Central memory CD8-positive, alpha-beta T cell (primary cell): ENCODE measurements around the gene NPC1L1.

ENCODE experiments used
- ATAC-seq: fragments of 150-1000 bp; cut with Tn5 transposase; replicated peaks from 2 replicates; pipeline ENCODE4 v1.10.0; 2022; ENCODE audit warnings: mild to moderate bottlenecking, moderate FRiP score, moderate number of reproducible peaks; ENCODE audit not compliant: poor library complexity, severe bottlenecking; ENCODE audit errors: extremely low read depth
- DNase-seq, 2 donors: peaks; one replicate each; pipeline ENCODE4 v3.0.0; 2021; ENCODE audit warnings: low spot score in 2 of 2
- H3K27ac Mint-ChIP-seq: one replicate; pipeline ENCODE4 v1.8.0; 2022; ENCODE audit warnings: low read depth, mild to moderate bottlenecking, moderate library complexity, mixed read lengths
- H3K27me3 Mint-ChIP-seq: one replicate; pipeline ENCODE4 v1.8.0; 2022; ENCODE audit warnings: mixed read lengths
- H3K36me3 Mint-ChIP-seq: one replicate; pipeline ENCODE4 v1.8.0; 2022; ENCODE audit warnings: mild to moderate bottlenecking, moderate library complexity, mixed read lengths; ENCODE audit not compliant: insufficient read depth
- H3K4me1 Mint-ChIP-seq: one replicate; pipeline ENCODE4 v1.8.0; 2022; ENCODE audit warnings: mixed read lengths
- H3K4me3 Mint-ChIP-seq: one replicate; pipeline ENCODE4 v1.8.0; 2022; ENCODE audit warnings: mild to moderate bottlenecking, moderate library complexity, mixed read lengths
- H3K9me3 Mint-ChIP-seq: one replicate; pipeline ENCODE4 v1.8.0; 2022; ENCODE audit warnings: mixed read lengths

The NPC1L1 gene

DNA sequence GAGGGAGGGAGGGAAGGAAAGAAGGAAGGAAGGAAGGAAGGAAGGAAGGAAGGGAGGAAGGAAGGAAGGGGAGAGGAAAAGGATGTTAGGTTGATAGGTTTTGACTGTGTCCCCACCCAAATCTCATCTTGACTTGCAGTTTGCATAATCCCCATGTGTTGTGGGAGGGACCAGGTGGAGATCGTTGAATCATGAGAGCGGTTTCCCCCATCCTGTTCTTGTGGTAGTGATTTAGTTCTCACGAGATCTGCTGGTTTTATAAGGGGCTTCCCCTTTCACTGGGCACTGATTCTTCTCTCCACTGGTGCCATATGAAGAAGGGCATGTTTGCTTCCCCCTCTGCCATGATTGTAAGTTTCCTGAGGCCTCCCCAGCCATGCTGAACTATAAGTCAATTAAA is 35.5 kb downstream of the NPC1L1 start:
- Mint-ChIP-seq H3K4me3 (no peak overlapping the region), H3K4me1 (no peaks in the 10 kb centered on the region), H3K27me3 (no peaks in the 10 kb centered on the region), H3K36me3 (no peaks in the 10 kb centered on the region), H3K27ac (no peak overlapping the region), H3K9me3 (no peaks in the 10 kb centered on the region)
- DNase-seq (no peak), ATAC-seq (no peak)

DNA sequence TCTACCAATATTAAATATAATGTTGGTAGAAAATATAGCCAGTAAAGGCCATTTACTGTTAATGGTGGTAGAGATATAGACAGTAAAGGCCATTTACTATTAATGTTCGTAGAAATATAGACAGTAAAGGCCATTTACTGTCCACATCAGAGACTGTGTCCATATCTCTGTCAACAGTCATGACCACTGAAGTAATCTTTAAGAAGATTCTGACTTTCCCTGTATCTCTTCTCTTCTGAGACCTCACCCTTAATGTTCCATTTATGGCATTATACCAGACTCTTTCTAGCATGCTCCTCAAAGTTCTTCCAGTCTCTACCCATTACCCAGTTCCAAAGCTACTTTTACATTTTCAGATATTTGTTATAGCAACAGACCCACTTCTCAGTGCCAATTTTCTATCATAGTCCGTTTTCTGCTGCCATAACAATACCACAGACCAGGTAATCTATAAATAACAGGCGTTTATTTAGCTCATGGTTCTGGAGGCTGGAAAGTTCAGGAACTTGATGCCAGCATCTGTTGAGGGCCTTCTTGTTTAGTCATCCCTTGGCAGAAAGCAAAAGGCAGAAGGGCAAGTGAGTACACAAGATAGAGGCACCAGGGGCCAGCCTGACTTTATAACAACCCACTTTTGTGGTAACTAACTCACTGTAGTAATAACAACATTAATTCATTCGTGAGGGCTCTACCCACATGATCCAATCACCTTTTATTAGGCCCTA is 42.7 kb downstream of the NPC1L1 start:
- Mint-ChIP-seq H3K36me3 (no peaks in the 10 kb centered on the region), H3K4me3 (no peak overlapping the region), H3K27me3 (peaks cover 19% of the 10 kb centered on the region), H3K27ac (no peak overlapping the region), H3K9me3 (no peaks in the 10 kb centered on the region), H3K4me1 (no peaks in the 10 kb centered on the region)
- no peak for ATAC-seq
- DNase-seq: no peak

DNA sequence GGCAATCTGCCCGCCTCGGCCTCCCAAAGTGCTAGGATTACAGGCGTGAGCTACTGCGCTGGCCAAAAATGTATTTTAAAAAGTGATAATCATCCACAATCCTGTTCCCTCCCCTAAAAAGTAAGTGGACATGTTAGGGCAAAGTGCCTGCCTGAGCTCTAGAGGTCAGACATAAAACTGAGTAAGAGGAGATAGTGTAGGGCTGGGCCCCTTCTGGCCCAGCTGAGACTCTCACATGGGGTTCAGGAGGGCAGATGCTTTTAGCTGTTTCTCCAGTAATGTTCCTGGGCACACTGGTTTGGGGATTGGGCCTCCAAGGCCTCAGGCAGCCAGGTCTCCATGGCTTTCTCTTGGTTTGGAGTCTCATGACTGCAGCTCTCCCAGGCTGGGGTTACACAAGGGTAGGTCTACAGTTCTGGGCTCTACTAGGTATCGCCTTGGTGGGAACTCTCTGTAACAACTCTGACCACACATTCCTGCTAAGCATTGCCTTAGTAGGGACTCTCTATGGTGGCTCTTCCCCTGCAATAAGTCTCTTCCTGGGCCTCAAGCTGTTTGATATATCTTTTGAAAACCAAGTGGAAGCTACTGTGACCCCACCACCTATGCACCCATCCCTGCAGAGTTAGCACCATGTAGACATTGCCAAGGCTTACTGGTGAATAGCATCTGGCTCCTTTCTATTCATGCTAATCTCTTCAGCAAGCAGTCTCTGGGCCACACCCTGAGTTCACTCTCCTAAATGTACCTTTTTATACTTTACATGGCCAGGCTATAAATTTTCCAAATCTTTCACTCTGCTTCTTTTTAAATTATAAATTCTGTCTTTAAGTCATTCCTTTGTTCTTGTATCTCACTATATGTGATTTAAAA is 43.7 kb downstream of the NPC1L1 start:
- H3K4me1 Mint-ChIP-seq: no peaks in the 10 kb centered on the region

DNA sequence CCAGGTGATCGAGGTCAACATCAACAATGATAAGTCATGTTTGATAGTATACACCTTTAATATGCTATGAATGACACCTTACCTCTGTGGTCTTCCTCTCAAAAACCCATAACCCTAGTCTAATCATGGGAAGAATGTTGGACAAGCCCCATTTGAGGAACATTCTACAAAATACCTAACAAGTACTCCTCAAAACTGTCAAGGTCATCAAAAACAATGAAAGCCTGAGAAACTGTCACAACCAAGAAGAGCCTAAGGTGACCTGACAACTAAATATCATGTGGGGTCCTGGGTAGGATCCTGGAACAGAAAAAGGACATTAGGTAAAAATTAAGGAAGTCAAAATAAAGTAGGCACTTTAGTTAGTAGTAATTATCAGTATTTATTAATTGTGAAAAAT is 44.7 kb downstream of the NPC1L1 start:
- DNase-seq (no peak), ATAC-seq (no peak)
- Mint-ChIP-seq H3K9me3 (no peaks in the 10 kb centered on the region), H3K4me1 (no peaks in the 10 kb centered on the region), H3K4me3 (no peak overlapping the region), H3K27ac (no peak overlapping the region), H3K36me3 (no peaks in the 10 kb centered on the region), H3K27me3 (peaks cover 19% of the 10 kb centered on the region)

More for the DNA sequence above, 43.7 kb downstream of the NPC1L1 start:
- ATAC-seq (no peak), DNase-seq (no peak)
- Mint-ChIP-seq H3K27ac (no peak overlapping the region), H3K9me3 (no peaks in the 10 kb centered on the region), H3K4me3 (no peak overlapping the region), H3K36me3 (no peaks in the 10 kb centered on the region), H3K27me3 (peaks cover 19% of the 10 kb centered on the region)

DNA sequence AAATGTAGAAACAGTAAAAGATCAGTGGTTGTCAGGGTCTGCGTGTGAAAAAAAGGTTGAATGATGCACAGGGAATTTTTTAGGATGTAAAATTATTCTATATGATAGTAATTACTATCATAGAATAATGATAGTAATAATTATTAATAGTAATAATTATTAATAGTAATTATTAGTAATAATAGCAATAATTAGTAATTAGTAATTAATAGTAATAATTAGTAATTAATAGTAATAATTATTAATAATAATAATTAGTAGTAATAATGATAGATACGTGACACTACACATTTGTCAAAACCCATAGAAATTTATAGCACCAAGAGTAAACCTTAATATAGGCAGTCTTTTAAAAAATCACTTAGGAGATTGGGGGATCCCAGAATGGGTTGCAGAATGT is 46.2 kb downstream of the NPC1L1 start:
- peaks cover 5% of the 10 kb centered on the region for H3K36me3 Mint-ChIP-seq
- no peak overlapping the region for H3K27ac Mint-ChIP-seq
- peaks cover 19% of the 10 kb centered on the region for H3K27me3 Mint-ChIP-seq
- DNase-seq: no peak
- no peak overlapping the region for H3K4me3 Mint-ChIP-seq
- ATAC-seq: no peak
- H3K9me3 Mint-ChIP-seq: no peaks in the 10 kb centered on the region
- peaks cover 9% of the 10 kb centered on the region for H3K4me1 Mint-ChIP-seq

DNA sequence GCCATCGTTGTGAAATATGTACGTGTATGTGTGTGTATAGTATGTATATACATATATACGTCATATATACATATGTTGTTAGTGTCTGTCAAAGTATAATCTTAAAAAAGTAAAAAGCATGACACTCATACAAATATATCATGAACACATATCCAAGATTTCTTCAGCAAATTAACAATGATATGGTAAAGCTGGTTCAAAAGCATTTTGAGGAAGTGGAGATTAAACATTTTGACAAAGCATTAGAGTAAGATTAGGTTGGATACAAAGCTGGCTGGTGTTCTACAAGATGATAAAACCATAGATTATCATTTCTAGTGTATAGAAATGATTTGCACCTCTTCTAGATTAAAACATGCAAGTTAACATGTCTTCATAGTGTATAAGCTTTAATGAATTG is 49.9 kb downstream of the NPC1L1 start:
- DNase-seq (no peak), ATAC-seq (no peak)
- Mint-ChIP-seq H3K4me1 (peaks cover 40% of the 10 kb centered on the region), H3K36me3 (peaks cover 17% of the 10 kb centered on the region), H3K4me3 (peak overlapping the region; percentile 79), H3K27ac (peak overlapping the region; percentile 78), H3K27me3 (peaks cover 19% of the 10 kb centered on the region), H3K9me3 (no peaks in the 10 kb centered on the region)

DNA sequence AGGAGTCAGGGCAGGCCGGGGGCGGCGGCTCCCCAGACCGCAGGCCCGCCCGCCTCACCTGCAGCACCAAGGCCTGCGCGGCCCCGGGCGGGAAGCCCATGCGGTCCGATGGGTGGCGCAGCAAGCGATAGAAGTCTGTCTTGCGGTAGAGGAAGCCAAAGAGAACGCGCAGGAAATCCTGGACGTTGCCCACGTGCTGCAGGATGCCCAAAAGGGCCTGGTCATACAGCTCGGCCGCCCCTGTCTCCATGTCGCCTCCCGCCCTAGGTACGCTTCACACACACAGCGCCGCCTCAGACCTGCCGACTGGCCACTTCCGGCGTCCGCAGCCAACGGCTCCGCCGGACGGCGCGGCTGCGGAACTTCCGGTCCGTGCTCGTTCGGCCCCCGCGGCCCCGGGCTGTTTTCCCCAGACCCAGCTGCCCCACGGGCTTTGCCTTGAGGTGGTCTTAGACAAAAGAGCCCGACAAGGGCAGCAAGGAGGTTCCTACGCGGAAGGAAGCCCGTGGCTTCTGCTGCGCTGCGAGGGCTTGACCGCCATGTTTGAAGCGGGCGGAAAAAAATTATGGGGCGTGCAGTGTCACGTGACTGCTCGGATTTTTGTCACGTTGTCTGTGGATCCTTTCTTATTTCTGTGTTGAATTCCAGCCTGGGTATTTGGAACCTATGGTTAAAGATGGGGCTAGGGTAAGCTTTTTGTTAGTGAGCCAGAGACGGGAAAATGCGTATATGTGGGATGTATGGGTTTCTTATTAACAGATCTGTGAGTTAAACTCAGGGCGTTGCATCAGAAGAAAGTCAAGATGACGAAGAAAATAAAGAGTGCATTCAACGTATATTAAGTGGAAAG is 50.6 kb downstream of the NPC1L1 start, which contains the start of gene NUDCD3:
Gene NUDCD3 (minus strand): TSS at position 308 of the 850 bp plus-strand sequence. CDS start 58 bp downstream, at position 250.
- H3K9me3 Mint-ChIP-seq: no peaks in the 10 kb centered on the region
- ATAC-seq (peak; percentile 81), DNase-seq (peak; percentile 73 to 75)
- H3K4me3 Mint-ChIP-seq: peak within 1 kb of the TSS; percentile 79
- peaks cover 45% of the 10 kb centered on the region for H3K4me1 Mint-ChIP-seq
- peak within 1 kb of the TSS; percentile 78 for H3K27ac Mint-ChIP-seq
- H3K36me3 Mint-ChIP-seq: peaks cover 17% of the 10 kb centered on the region
- peaks cover 13% of the 10 kb centered on the region for H3K27me3 Mint-ChIP-seq

DNA sequence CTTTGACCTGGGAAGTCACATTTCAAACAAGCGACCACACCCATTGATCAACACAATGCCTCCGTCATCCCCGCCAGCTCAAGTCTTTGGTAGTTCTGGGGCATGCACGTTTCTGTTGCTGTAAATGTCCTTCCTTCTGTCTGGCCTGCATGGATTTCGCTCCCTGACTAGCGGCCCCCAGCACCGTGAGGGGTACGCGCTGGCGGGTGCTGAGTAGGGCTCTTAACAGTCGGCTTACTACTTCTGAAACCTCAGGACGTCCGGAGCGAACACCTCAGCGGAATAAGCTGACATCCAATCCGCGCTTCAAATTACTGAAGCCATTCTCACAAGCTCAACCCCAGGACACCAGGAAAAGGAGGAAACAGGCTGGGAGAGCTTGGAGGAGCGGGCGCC is 51.2 kb downstream of the NPC1L1 start:
- H3K4me3 Mint-ChIP-seq: peak overlapping the region; percentile 79
- peak overlapping the region; percentile 78 for H3K27ac Mint-ChIP-seq
- DNase-seq (peak in 1 of 2 donors; percentile 28), ATAC-seq (peak; percentile 52)
- H3K4me1 Mint-ChIP-seq: peaks cover 49% of the 10 kb centered on the region
- peaks cover 21% of the 10 kb centered on the region for H3K36me3 Mint-ChIP-seq
- H3K9me3 Mint-ChIP-seq: no peaks in the 10 kb centered on the region
- peaks cover 7% of the 10 kb centered on the region for H3K27me3 Mint-ChIP-seq

DNA sequence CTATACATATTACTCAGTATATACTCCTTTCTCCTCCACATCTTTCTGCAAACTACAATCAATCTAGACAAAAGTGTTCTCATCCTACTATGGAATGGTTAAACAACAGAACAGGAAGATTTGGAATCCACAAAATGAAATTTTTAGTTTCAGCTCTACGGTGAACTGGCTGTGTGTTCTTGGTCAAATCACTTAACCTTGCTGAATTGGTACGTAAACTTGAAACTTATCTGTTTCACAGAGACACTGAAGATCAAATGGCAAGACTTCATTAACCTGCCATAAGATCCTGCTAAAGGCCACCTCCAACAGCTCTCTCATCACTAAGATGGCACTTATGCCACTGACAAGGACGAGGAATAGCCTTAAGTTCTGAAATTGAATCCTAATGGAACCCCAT is 52.2 kb downstream of the NPC1L1 start:
- Mint-ChIP-seq H3K27ac (no peak overlapping the region), H3K4me3 (peak overlapping the region; percentile 79), H3K27me3 (no peaks in the 10 kb centered on the region), H3K9me3 (no peaks in the 10 kb centered on the region), H3K36me3 (peaks cover 31% of the 10 kb centered on the region), H3K4me1 (peaks cover 58% of the 10 kb centered on the region)
- ATAC-seq: no peak
- DNase-seq: no peak

DNA sequence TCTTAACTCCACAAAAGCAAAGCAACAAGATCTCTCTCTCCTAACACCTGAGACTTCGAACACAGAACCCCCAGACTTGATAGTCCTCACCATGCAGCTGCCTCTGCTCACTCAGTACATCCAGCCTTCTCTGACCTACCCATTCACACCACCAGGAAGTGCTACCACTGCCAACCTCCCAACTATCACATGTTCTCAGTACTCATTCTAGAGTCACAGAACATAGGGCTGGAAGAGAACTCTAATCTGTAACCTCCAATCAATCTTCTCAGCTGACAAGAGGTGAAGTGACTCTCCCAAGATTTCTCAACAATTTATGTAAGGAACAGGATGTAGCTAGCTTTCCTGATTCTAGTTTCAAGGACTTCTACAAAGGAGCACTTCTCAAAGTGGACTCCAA is 54.4 kb downstream of the NPC1L1 start:
- Mint-ChIP-seq H3K27ac (no peak overlapping the region), H3K27me3 (no peaks in the 10 kb centered on the region), H3K36me3 (peaks cover 53% of the 10 kb centered on the region), H3K9me3 (peaks cover 7% of the 10 kb centered on the region), H3K4me3 (peak overlapping the region; percentile 7), H3K4me1 (peaks cover 77% of the 10 kb centered on the region)
- ATAC-seq (no peak), DNase-seq (no peak)

DNA sequence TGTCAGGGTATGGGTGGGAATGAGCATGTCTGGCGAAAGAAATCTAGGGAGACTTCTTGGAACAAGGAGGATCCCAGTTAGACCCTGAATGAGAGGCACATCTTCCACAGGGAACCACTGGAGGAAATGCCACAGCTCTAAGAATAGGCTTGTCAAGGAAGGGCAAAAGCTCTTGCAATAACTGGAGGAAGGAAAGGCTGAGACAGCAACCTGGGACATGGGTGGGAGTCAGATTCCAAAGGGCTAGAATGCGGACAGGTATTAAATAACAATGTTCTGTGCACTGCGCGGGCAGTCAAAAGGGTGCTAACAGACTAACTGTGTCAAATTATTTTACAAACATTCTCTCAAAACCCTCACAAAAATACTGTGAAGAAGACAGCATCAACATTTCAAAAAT is 55.1 kb downstream of the NPC1L1 start:
- DNase-seq: no peak
- no peak for ATAC-seq
- Mint-ChIP-seq H3K4me1 (peaks cover 75% of the 10 kb centered on the region), H3K9me3 (peaks cover 7% of the 10 kb centered on the region), H3K27ac (no peak overlapping the region), H3K4me3 (no peak overlapping the region), H3K36me3 (peaks cover 60% of the 10 kb centered on the region), H3K27me3 (no peaks in the 10 kb centered on the region)
